Testis (tissue), 3 donors: ENCODE results near the gene DNTTIP2. TPM values are rescaled to one million over a fixed set of nuclear protein-coding genes. Genes with fewer than 3 reads are reported as not detected.

Source experiments
- DNase-seq: peaks from one replicate; pipeline ENCODE4 v3.0.0-alpha.2; 2019
- H3K27ac ChIP-seq, 2 donors: fragments of 200-600 bp; sonication (generic); one replicate each; pipeline ENCODE4 v1.5.1; 2019
- H3K27me3 ChIP-seq: fragments of 200-600 bp; sonication (generic); one replicate; pipeline ENCODE4 v1.5.1; 2019
- H3K36me3 ChIP-seq: fragments of 200-600 bp; sonication (generic); one replicate; pipeline ENCODE4 v1.5.1; 2017; ENCODE audit warnings: low read depth; ENCODE audit errors: missing control alignments
- H3K4me1 ChIP-seq: fragments of 200-600 bp; sonication (generic); one replicate; pipeline ENCODE4 v1.5.1; 2019
- H3K4me3 ChIP-seq, 2 donors: fragments of 200-600 bp; sonication (generic); one replicate each; pipeline ENCODE4 v1.5.1; 2017 to 2019
- H3K9me3 ChIP-seq: fragments of 200-600 bp; sonication (generic); one replicate; pipeline ENCODE4 v1.5.1; 2017
- POLR2A ChIP-seq: fragments of 450-650 bp; IDR thresholded peaks from one replicate; pipeline ENCODE4 v1.6.1; 2017; ENCODE audit warnings: antibody characterized with exemption, mild to moderate bottlenecking, moderate library complexity
- WGBS, 2 donors: methylation state at CpG; one replicate each; pipeline ENCODE4 v1.1.5; 2018; 5-methylcytosine and 5-hydroxymethylcytosine counted together
- intact Hi-C: fragments of 100-400 bp; cut with DNase I; formaldehyde crosslinking; loops from one replicate; pipeline ENCODE4 v1.15.1; 2023; ENCODE audit warnings: low total_unique reads
- polyA plus RNA-seq: library from polyadenylated mRNA; stranded (reverse); fragments of 350-450 nt; fragmentation: Illumina TruSeq; extraction: RNeasy Lipid Tissue Mini Kit (QIAGEN cat#74804); gene quantifications from one replicate; pipeline ENCODE4 v1.2.3, GENCODE V29; 2014; ENCODE audit warnings: low read depth, low replicate concordance; ENCODE audit not compliant: insufficient read depth
- total RNA-seq, 2 donors: library from RNA; depleted of rRNA; stranded (reverse); fragments of >200 nt; gene quantifications; one replicate each; pipeline ENCODE4 v1.2.3, GENCODE V29; 2016
- TF ChIP-seq, protein P1 (sequence below), 3 experiments: fragments of 450-650 bp in 2 of 3; fragments of 200-600 bp in 1 of 3; sonication (generic) in 1 of 3; IDR thresholded peaks; one replicate each; pipeline ENCODE4 v1.5.1; 2016 to 2019; ENCODE audit warnings: antibody characterized with exemption in 3 of 3, mild to moderate bottlenecking in 2 of 3, moderate library complexity in 1 of 3

Gene DNTTIP2
- total and polyA plus RNA-seq, 3 donors from 2014 or later: 17.0 to 35.4 (median 30.8) TPM

DNA sequence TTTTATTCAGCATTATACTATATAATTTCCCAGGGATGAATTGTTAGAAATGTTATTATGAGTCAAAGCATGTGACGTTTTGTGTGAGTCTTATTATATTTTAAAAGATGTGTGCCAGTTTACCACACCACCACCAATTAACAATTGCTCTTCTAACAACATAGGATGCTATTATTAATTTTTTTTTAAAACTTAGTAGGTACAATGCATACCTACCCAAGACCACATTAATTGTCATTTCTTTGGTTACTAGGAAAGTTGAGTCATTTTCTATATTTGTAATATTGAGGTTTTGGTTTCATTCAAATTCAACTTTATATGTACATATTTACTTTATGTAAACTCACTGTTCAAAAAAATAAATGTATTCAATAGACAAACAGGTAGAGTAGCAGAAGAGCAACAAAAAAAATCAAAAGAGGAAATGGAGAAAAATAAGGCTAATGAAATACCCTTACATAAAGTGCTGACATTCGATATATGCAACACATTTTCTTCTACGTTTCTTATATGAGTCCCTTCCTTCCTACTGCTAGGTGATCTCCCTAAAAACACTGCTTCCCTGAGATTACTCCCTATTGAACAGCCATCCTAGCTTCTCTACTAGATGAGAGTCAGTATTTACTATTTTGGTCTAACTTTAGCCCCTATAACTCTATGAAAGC lies 20.7 kb upstream of the DNTTIP2 start:
- no peaks in the 10 kb centered on the region for H3K9me3 ChIP-seq
- no peak for TF ChIP-seq POLR2A
- TF ChIP-seq, protein P1, sequence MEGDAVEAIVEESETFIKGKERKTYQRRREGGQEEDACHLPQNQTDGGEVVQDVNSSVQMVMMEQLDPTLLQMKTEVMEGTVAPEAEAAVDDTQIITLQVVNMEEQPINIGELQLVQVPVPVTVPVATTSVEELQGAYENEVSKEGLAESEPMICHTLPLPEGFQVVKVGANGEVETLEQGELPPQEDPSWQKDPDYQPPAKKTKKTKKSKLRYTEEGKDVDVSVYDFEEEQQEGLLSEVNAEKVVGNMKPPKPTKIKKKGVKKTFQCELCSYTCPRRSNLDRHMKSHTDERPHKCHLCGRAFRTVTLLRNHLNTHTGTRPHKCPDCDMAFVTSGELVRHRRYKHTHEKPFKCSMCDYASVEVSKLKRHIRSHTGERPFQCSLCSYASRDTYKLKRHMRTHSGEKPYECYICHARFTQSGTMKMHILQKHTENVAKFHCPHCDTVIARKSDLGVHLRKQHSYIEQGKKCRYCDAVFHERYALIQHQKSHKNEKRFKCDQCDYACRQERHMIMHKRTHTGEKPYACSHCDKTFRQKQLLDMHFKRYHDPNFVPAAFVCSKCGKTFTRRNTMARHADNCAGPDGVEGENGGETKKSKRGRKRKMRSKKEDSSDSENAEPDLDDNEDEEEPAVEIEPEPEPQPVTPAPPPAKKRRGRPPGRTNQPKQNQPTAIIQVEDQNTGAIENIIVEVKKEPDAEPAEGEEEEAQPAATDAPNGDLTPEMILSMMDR (IDR thresholded peaks at IDR 0.05): no peak
- no peaks in the 10 kb centered on the region for H3K36me3 ChIP-seq
- H3K4me1 ChIP-seq: no peaks in the 10 kb centered on the region
- H3K4me3 ChIP-seq: no peak overlapping the region
- intact Hi-C loops: no loop called here
- WGBS, 2 donors: 86 to 88% methylated on average over 3 of the region's 3 CpGs
- no peak overlapping the region for H3K27ac ChIP-seq
- H3K27me3 ChIP-seq: no peaks in the 10 kb centered on the region
- no peak for DNase-seq

DNA sequence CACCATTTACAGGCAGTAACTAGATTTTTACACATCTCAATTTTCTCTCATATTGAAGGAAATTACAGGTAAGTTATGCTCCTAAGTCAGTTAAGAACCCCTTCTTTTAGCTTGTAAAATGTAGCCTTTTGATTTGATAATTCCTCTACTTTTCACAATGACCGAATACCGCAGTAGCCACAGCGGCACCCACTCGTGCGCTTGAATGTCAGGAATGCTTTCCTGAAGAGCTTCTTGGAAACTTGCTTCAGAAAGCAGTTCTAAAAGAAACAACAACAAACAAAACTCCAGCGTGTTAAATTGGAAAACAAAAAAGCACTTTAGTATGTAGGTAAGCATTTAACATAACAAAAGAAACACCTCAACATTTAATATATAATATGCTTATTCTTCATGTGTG lies 9.9 kb upstream of the DNTTIP2 start:
- 79 to 82% methylated on average over 6 of the region's 6 CpGs for WGBS, 2 donors
- H3K36me3 ChIP-seq: no peaks in the 10 kb centered on the region
- no peak overlapping the region for H3K4me3 ChIP-seq
- no peak overlapping the region for H3K27ac ChIP-seq
- H3K4me1 ChIP-seq: no peaks in the 10 kb centered on the region
- no peaks in the 10 kb centered on the region for H3K9me3 ChIP-seq
- intact Hi-C loops: no loop called here
- TF ChIP-seq, protein P1 (IDR thresholded peaks at IDR 0.05): no peak
- TF ChIP-seq POLR2A: no peak
- no peaks in the 10 kb centered on the region for H3K27me3 ChIP-seq
- DNase-seq: no peak

DNA sequence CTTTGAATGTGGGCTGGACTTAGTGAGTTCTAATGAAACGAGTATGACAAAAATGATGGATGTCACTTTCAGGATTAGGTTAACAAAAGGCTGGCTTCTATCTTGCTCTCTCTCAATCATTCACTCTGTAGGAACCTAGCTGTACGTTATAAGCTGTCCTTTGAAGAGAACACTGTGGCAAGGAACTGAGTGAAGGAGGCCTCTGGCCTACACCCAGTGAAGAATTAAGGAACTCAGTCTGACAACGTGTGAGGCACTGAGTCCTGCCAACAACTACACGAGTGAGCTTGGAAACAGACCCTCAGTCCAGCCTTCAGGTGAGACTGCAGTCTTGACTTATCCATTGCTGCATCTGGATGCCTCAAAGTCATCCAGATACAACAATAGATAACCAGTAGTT lies 3.3 kb upstream of the DNTTIP2 start:
- no peaks in the 10 kb centered on the region for H3K27me3 ChIP-seq
- no peak overlapping the region for H3K4me3 ChIP-seq
- no peaks in the 10 kb centered on the region for H3K36me3 ChIP-seq
- intact Hi-C loops: no loop called here
- DNase-seq: no peak
- H3K27ac ChIP-seq: no peak overlapping the region
- no peak for TF ChIP-seq POLR2A
- TF ChIP-seq, protein P1 (IDR thresholded peaks at IDR 0.05): no peak
- peaks cover 11% of the 10 kb centered on the region for H3K4me1 ChIP-seq
- WGBS, 2 donors: 70 to 83% methylated on average over 4 of the region's 4 CpGs
- no peaks in the 10 kb centered on the region for H3K9me3 ChIP-seq

DNA sequence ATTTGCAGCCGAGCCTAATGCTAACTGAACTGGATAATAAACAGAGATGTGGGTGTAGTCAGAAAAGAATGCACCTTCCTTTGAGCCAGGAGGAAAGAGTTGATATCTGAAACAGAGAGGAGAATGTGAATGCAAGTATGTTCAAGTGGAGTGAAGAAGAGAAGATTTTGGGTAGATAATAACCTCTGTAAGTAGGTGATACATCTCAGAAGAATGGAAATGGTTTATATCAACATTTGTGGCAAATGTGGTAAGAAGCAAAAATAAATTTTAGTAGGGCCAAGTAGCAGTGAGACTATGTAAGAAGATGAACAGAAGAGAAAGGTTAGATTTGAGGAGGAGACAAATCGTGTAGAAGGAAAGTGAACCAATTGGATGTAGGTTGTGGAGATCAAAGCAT lies 1.7 kb upstream of the DNTTIP2 start:
- peaks cover 11% of the 10 kb centered on the region for H3K4me1 ChIP-seq
- TF ChIP-seq, protein P1 (IDR thresholded peaks at IDR 0.05): no peak
- TF ChIP-seq POLR2A: no peak
- H3K4me3 ChIP-seq: no peak overlapping the region
- no peak for DNase-seq
- no peaks in the 10 kb centered on the region for H3K36me3 ChIP-seq
- WGBS, 2 donors: 65 to 72% methylated on average over 2 of the region's 2 CpGs
- H3K27me3 ChIP-seq: no peaks in the 10 kb centered on the region
- no peak overlapping the region for H3K27ac ChIP-seq
- intact Hi-C loops: no loop called here
- H3K9me3 ChIP-seq: no peaks in the 10 kb centered on the region

DNA sequence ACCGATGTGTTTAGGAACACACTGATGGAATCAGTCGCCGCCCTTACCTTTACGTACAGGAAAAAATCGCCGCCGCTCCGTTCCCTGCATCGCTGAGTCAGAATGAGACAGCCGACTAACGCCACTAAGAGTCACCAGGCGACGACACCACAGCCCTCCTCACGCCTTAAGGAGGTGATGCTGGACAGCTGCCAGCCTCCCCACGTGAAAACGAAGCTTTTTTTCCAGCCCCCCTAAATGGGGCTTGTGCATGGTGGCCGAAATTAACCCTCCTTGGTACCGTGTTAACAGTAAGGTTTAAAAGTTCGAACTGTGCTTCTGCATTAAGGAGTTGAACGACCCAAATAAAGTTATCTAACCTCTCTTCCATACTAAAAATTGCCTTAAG lies 511 bp downstream of the DNTTIP2 start:
- WGBS, 2 donors: 0% methylated on average over 3 to 20 of the region's 20 CpGs
- intact Hi-C loops: no loop called here
- peak overlapping the region; percentile 90 to 97 for H3K4me3 ChIP-seq
- H3K36me3 ChIP-seq: no peaks in the 10 kb centered on the region
- no peaks in the 10 kb centered on the region for H3K27me3 ChIP-seq
- peak; percentile 33 for DNase-seq
- H3K4me1 ChIP-seq: peaks cover 11% of the 10 kb centered on the region
- peak overlapping the region; percentile 91 for H3K27ac ChIP-seq
- H3K9me3 ChIP-seq: no peaks in the 10 kb centered on the region
- TF ChIP-seq POLR2A: no peak
- TF ChIP-seq, protein P1 (IDR thresholded peaks at IDR 0.05): no peak
